ENCODE results near the gene TLR6. TPM values are rescaled to one million over a fixed set of nuclear protein-coding genes. Genes with fewer than 3 reads are reported as not detected.
A peak's percentile ranks its signal among the peaks of the same experiment; 100 is the strongest.

TLR6 gene
- total and polyA plus RNA-seq, 2 experiments from 2014 or later: 0.24 to 1.1 TPM

DNA sequence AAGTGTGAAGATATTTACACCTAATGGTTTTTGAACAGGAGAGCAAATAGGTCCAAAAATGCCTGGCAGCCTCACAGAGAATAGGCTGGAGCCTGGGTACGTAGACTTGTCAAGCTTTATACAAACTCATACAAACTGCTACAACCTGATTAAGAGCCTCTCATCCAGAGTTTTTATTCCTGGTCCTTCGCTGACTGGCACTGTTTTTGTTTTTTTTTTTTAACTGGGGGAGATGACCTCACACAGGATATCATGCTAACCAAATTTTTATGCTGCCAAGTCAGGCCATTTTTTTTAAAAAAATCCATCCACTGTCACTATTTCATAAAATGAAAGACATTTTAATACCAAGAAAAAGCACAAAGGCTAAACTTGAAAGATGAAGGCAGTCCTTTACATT lies 12.9 kb upstream of the TLR6 start:
- Histone ChIP-seq H3K9me3 (ENCODE audit: low read depth) (no peaks in the 10 kb centered on the region), H3K27me3 (no peaks in the 10 kb centered on the region), H3K36me3 (replicated peaks; ENCODE audit: insufficient read depth, low read depth) (no peaks in the 10 kb centered on the region), H3K4me2 (peak overlapping the region; percentile 95), H3K4me3 (no peak overlapping the region), H3K79me2 (peaks cover 46% of the 10 kb centered on the region), H3K4me1 (ENCODE audit: insufficient read depth) (peaks cover 32% of the 10 kb centered on the region), H3K9me2 (replicated peaks; ENCODE audit: insufficient read depth) (no peaks in the 10 kb centered on the region), H4K20me1 (ENCODE audit: insufficient read depth, poor library complexity, severe bottlenecking) (no peaks in the 10 kb centered on the region), H3K27ac (no peak overlapping the region), H2AFZ (no peak overlapping the region)
- WGBS (ENCODE audit: low lambda C conversion rate, missing lambda C conversion rate): 84% methylated on average over 2 of the region's 2 CpGs
- no peak for DNase-seq (ENCODE audit: low spot score)
- TF ChIP-seq EZH2phosphoT487 (IDR thresholded peaks at IDR 0.05; ENCODE audit: low read depth, severe bottlenecking, unreplicated experiment) (no peak), EZH2 (IDR thresholded peaks at IDR 0.05; ENCODE audit: borderline replicate concordance) (no peak)
- TF ChIP-seq, protein P1, sequence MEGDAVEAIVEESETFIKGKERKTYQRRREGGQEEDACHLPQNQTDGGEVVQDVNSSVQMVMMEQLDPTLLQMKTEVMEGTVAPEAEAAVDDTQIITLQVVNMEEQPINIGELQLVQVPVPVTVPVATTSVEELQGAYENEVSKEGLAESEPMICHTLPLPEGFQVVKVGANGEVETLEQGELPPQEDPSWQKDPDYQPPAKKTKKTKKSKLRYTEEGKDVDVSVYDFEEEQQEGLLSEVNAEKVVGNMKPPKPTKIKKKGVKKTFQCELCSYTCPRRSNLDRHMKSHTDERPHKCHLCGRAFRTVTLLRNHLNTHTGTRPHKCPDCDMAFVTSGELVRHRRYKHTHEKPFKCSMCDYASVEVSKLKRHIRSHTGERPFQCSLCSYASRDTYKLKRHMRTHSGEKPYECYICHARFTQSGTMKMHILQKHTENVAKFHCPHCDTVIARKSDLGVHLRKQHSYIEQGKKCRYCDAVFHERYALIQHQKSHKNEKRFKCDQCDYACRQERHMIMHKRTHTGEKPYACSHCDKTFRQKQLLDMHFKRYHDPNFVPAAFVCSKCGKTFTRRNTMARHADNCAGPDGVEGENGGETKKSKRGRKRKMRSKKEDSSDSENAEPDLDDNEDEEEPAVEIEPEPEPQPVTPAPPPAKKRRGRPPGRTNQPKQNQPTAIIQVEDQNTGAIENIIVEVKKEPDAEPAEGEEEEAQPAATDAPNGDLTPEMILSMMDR (IDR thresholded peaks at IDR 0.05; ENCODE audit: poor library complexity): no peak

DNA sequence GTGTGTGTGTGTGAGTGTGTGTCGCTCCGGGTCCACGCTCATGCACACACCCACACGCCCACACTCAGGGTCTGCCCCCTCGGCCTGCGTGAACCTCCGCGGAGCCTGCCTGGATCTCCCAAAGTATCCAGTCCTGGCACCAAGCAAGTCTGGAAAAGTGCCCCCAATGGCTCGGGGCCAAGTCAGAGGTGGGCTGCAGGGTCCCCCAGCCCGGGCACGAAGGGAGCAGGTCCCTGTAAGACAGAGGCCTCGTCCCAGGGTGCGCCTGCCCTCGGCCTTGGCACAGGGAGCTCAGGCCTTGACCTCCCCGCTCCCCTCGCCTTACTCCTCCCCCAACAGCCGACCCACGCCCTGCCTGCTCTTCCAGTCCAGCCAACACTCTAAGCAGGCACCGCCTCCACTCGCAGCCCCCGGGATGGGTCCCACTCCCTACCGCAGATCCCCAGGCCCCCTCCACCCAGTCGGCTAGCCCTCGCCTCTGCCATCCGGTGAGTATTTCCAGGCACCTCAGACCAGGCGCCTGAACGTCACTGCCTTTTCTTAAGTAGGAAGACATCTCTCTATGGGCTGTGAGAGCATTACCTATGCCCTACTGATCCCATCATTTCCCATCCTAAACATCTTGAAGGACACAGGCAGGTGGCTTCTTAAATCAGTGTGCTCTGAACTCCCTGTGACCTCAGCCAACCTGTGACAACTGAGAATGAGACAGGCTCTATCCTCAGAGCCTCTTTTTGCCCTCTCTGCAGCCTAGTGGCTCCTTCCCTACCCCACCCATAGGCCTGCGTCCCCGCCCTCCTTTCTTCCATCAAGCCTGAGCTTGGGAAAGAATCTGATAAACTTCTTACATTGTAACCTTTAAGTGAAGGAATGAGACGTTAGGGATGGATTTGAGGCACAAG lies 11.7 kb upstream of the TLR6 start:
- H3K27ac ChIP-seq: peak overlapping the region; percentile 89
- H3K79me2 ChIP-seq: peaks cover 34% of the 10 kb centered on the region
- peak overlapping the region; percentile 95 for H3K4me2 ChIP-seq
- H3K36me3 ChIP-seq (replicated peaks; ENCODE audit: insufficient read depth, low read depth): no peaks in the 10 kb centered on the region
- H3K9me3 ChIP-seq (ENCODE audit: low read depth): no peaks in the 10 kb centered on the region
- TF ChIP-seq, protein P1 (IDR thresholded peaks at IDR 0.05; ENCODE audit: poor library complexity): no peak
- TF ChIP-seq EZH2 (IDR thresholded peaks at IDR 0.05; ENCODE audit: borderline replicate concordance) (no peak), EZH2phosphoT487 (IDR thresholded peaks at IDR 0.05; ENCODE audit: low read depth, severe bottlenecking, unreplicated experiment) (no peak)
- DNase-seq (ENCODE audit: low spot score): peak; percentile 54
- no peaks in the 10 kb centered on the region for H3K27me3 ChIP-seq
- H3K9me2 ChIP-seq (replicated peaks; ENCODE audit: insufficient read depth): no peaks in the 10 kb centered on the region
- peaks cover 23% of the 10 kb centered on the region for H3K4me1 ChIP-seq (ENCODE audit: insufficient read depth)
- peak overlapping the region; percentile 92 for H3K4me3 ChIP-seq
- no peaks in the 10 kb centered on the region for H4K20me1 ChIP-seq (ENCODE audit: insufficient read depth, poor library complexity, severe bottlenecking)
- 9% methylated on average over 29 of the region's 30 CpGs for WGBS (ENCODE audit: low lambda C conversion rate, missing lambda C conversion rate)
- peak overlapping the region; percentile 60 for H2AFZ ChIP-seq

DNA sequence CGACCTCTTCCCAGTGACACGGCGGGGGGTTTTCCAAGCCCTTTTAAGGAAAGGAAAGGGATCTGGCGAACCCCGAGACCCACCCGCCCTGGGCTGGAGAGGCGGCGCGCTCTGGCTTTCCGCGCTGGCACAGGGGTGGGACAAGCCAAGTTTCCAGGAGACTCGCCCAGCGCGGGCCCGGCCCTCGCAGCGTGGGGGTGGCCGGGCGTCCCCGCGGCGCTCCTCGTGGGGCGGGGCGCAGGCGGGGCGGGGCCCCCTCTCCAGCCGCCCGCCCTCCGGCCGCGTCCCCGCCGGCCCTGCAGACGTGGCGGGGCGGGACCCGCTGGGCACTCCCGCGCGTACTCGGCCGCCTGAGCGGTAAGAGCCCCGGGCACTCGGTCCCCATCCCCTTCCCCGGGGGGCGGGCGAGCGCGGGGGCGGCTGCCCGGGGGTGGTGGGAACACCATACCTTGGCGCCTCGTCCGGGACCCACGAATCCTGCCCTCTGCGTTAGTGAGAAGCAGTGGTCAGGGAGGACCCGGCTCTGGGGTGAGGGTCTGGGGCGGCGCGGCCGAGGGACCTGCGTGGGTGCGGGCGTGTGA lies 11.0 kb upstream of the TLR6 start, which contains the start of gene FAM114A1:
TSS of gene FAM114A1 (plus strand) at position 329 of the 581 bp plus-strand sequence. CDS start 10,273 bp downstream, outside the sequence.
- Histone ChIP-seq H3K9me2 (replicated peaks; ENCODE audit: insufficient read depth) (no peaks in the 10 kb centered on the region), H3K79me2 (peaks cover 31% of the 10 kb centered on the region), H3K4me3 (peak within 1 kb of the TSS; percentile 92), H3K4me2 (peak within 1 kb of the TSS; percentile 95), H3K36me3 (replicated peaks; ENCODE audit: insufficient read depth, low read depth) (no peaks in the 10 kb centered on the region), H4K20me1 (ENCODE audit: insufficient read depth, poor library complexity, severe bottlenecking) (no peaks in the 10 kb centered on the region), H3K4me1 (ENCODE audit: insufficient read depth) (peaks cover 15% of the 10 kb centered on the region), H3K27me3 (no peaks in the 10 kb centered on the region), H2AFZ (peak within 1 kb of the TSS; percentile 95), H3K9me3 (ENCODE audit: low read depth) (no peaks in the 10 kb centered on the region), H3K27ac (peak within 1 kb of the TSS; percentile 89)
- TF ChIP-seq, protein P1 (IDR thresholded peaks at IDR 0.05; ENCODE audit: poor library complexity): no peak
- WGBS (ENCODE audit: low lambda C conversion rate, missing lambda C conversion rate): 3% methylated on average over 12 of the region's 66 CpGs
- DNase-seq (ENCODE audit: low spot score): peak; percentile 94
